ENCODE results near the gene DPY19L3.
"Not testable (repeated sequence)": the region's sequence is repeated elsewhere in the genome, so short reads cannot be mapped to it uniquely, and the experiment has no call there.

The DPY19L3 gene

DNA sequence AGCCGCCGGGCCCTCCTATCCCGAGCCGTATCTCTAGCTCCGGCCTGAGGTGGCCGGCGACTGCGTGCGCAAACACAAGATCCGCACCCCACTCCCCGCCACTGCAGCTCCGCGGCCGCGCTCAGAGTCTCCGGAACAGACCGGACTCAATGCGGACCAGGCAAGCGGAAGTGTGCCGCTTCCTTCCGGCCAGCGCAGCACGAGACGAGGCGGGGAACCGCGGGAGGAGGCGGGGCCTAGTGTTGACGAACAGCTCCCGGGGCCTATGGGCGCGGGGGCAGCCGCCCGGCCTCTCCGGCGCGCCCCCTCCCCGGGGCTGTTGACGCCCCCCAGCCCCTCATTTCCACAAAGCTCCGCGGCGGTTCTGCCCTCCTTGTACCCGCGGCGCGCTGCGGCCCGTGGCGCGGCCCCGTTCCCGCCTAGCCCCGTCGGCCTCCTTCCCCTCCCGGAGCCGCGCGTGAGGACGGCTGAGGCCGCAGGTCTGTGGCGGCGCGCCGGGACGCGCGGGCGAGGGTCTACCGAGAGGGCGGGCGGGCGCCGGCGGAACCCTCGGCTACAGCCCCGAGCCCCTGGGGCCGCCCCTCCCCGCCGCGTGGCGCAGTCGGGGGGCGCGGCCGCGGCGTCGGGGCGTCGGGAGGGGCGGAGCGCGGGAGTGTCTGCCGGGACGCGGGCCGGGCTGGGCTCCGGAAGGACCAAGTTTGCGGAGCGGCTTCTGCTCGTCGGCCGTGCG, at the start of gene DPY19L3:
DPY19L3 (plus strand) TSS at position 340 of the 730 bp plus-strand sequence. CDS start 2,484 bp downstream, outside the sequence.
- peak; percentile 96 to 97 for ATAC-seq

GRCh38 chr19:32357720-32358119, 47.9 kb upstream of the DPY19L3 start:
- ATAC-seq, result no peak

- no peak for ATAC-seq
These were observed 47.2 kb upstream of the DPY19L3 start for GRCh38 chr19:32358321-32358720.

GRCh38 chr19:32359581-32359980, 46.0 kb upstream of the DPY19L3 start:
- no peak for ATAC-seq

- ATAC-seq, result no peak
These were observed 43.8 kb upstream of the DPY19L3 start for GRCh38 chr19:32361574-32362317.

- no peak for ATAC-seq
These were observed 43.3 kb upstream of the DPY19L3 start for GRCh38 chr19:32362318-32362691.

DNA sequence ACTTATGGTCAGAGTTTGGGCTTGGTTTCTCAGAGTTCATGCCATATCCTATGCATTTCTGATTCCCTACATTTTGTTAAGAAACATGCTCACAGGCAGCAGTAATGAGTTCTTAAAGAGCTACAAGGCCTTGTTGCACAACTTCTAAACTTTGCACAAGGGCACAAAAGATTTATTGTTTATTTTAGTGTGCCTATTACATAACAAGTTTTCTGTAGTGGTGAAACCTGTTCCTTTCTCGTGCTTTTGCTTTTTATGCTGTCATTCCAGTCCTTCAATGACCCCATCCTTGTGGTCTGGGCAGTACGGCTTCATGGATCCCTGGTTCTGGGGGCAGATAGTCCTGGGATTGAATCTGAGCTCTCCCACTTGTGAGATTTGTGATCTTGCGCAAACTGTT, 42.4 kb upstream of the DPY19L3 start:
- ATAC-seq, result no peak

DNA sequence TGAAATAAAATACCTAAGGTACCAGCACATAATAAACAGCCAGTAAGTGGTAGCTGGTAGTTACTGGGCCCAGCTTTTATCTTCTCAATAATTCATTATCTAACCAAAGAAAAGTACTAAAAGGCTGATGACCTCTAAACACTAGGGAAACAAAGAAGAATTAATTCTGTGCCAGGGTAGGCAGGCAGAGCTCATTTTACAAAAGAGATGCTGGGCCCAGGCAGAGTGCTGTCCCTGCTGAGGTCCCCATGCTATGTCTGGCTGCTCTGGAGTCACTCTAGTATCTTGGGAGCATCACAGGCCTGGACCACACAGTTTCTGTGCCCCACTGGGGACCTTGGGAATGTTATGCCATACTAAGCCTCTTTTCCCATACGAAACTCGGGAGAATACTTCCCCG, 41.9 kb upstream of the DPY19L3 start:
- ATAC-seq, result no peak

DNA sequence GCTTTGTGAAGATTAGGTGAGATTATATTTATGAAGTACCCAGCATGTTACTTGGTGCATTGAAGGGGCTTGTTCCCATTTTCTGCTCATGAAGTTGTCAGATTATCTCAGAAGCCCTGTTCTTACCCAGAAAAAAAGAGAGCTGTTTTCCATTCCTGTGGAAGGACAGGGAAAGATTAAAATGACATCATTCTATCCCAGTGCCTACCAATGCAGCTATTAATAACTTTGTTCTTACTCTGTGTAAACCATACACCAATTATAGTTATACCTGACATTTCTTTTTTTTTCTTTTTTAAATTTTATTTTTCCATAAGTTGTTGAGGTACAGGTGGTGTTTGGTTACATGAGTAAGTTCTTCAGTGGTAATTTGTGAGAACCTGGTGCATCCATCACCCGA, 41.5 kb upstream of the DPY19L3 start:
- ATAC-seq, result no peak

GRCh38 chr19:32367063-32367462, 38.5 kb upstream of the DPY19L3 start:
- ATAC-seq, result no peak

DNA sequence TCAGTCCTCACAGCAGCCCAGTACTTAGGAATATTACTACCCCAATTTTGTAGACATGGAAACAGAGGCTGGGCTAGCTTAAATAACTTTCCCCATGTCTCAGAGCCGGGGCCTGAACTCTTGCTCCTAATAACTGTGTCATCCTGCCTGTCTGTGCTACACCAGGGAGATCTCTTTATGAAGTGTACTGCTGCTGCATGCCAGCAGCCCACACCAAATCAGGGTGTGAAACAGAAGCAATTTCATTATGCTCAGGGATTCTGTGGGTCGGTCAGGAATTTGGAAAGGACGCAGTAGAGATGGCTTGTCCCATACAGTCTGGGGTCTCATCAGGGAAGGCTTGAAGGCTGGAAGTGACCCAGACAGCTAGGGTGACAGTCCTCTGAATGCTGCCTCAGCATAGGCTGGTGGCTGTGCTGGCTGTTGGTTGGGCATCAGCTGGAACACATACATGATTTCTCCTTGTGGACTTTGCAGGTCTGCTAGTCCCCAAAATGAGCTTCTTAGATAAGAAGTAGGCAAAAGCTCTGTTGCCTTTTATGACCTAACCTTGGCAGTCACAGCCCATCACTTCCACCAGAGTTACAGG, 37.5 kb upstream of the DPY19L3 start:
- no peak for ATAC-seq

DNA sequence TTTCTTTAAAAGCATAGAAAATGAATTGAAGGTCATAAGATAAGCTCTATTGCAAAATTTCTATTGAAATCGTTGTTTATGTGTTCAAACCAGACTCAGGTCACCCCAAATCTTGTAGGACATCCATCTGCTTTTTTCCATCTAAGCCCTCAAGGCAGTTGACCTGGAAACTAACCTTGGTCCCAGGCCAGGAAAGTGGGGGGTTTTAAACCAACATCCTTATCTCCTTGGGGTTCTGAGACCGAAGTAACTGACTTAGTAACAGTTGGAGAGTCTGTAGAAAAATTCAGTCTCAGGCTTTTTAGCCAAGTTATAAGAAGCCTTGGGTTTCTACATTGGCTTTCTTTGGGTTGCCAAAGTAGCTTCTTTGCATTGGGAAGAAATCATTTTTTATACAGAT, 36.8 kb upstream of the DPY19L3 start:
- no peak for ATAC-seq

DNA sequence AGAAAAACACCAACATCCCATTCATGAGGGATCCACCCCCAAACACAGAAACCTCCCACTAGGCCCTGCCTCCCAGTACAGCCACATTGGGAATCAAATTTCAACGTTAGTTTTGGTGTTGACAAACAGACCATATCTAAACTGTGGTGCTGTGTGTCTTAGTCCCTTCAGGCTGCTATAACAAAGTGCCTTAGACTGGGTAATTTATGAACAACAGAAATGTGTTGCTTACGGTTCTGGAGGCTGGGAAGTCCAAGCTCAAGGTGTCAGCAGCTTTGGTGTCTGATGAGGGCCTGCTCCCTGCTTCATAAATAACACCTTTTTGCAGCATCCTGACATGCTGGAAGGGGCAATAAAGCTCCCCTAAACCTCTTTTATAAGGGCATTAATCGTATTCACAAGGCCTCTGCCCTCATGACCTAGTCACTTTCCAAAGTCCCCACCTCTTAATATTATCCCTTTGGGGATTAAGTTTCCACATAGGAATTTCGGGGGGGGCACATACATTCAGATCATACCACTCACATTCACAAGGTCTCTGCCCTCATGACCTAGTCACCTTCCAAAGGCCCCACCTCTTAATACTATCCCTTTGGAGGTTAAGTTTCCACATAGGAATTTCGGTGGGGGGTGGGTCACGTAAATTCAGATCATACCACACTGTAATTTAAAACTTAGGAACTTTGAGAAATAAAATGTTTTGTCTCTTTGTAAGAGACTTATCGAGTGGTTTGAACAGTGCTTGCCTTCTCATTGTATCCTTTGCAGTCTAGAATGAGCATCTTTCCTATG, 32.6 kb upstream of the DPY19L3 start:
- no peak for ATAC-seq

GRCh38 chr19:32373585-32374295, 31.8 kb upstream of the DPY19L3 start:
- no peak for ATAC-seq

DNA sequence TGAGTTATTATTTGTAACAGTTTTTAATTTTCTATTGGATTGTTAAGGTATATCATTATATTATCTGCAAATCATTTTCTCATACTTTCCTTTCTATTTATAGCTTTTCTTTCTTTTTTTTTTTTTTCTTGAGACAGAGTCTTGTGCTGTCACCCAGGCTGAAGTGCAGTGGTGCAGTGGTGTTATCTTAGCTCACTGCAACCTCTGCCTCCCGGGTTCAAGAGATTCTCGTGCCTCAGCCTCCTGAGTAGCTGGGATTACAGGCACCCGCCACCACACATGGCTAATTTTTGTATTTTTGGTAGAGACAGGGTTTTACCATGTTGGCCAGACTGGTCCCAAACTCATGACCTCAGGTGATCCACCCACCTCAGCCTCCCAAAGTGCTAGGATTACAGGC, 31.2 kb upstream of the DPY19L3 start:
- ATAC-seq, result not testable (repeated sequence)

GRCh38 chr19:32377088-32377487, 28.5 kb upstream of the DPY19L3 start:
- ATAC-seq, result not testable (repeated sequence)

DNA sequence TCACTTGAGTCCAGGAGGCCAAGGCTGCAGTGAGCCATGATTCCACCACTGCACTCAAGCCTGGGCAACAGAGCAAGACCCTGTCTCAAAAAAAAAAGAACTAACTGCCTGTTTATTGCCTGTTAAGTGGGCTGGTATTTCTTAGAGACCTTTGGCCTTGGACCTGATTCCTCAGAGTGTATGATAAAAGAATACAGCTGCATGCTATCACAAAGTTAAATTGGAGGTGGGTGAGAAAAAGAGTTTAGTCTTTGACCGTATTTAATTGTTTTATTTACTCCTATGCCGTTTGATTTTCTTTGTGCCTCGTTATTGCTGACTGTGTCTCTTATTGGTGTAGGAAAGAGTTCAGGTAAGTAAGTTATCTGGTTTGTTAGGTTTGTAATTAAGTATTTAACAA, 25.3 kb upstream of the DPY19L3 start:
- no peak for ATAC-seq

DNA sequence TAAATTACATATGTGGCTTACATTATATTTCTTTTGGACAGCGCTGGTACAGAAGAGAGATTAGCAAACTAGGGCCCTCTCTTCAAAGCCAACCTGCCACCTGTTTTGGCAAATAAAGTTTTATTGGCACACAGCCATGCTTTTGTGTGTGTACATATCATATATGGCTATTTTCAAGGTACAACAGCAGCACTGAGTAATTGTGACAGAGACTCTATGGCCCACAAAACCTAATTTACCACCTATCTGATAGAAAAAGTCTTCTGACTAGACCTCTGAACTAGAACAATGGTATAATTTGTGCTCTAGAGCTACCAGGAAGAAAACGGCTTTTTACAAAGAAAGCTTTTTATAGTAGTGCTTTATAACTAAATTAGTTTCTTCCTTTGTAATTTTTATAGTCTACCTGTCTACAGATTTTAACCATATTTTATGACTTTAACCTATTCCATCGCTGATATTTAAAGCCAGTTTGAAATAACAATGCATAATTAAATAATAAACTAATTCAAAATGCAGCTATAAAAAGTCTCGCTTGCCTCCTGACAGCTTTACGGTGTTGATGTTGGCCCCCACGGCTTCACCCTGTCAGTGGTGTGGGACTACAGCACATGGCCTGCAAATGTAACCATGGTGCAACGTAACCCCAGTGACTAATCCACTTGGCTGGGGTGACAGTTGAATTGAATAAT, 17.7 kb upstream of the DPY19L3 start:
- ATAC-seq, result no peak

DNA sequence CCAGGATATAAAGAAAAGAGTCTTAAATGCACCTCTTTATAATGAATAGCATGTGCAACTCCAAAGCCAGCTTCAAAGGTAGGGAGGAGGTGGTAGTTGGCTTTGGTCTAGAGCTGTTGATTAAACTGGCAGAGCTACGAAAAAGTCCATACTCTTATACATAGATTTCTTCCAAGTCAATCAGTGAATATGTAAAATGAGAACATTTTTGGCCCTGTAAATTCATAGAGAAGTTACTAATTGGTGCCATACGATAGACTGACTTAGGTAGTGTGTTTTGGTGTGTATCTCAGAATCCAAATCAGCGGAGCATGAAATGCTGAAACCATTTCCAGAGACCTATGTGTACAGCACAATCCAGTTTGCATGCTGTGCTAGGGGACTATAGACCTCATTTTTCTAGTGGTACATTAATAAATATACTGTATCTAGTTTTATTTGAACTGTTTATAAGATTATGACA, 17.1 kb upstream of the DPY19L3 start:
- ATAC-seq, result no peak

GRCh38 chr19:32392901-32393300, 12.7 kb upstream of the DPY19L3 start:
- ATAC-seq, result no peak

- peak; percentile 85 to 91 for ATAC-seq
These were observed 9.4 kb upstream of the DPY19L3 start for GRCh38 chr19:32396046-32396652.
